ENCODE measurements around the gene OSBPL3.

DNA sequence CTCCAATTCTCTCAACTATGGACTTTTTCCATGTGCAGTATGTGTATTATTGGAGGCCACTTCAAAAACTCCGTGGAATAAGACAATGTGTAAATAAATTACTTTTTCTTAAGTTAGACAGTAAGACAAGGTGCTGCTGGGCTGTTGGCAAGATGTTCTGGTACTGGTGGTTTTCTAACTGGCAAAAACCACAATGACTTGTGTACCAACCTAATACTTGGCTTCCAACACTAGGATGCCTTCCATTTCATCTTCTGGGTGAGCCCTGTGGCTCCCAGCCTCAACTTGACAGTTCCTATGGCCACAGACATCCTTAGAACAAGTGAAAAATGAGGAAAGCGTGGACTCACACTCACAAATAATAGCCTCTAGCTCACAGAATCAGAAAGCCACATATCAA is 77.0 kb downstream of the OSBPL3 start:
- TF ChIP-seq TAF1 (IDR thresholded peaks at IDR 0.05; ENCODE audit: low read depth, low read length) (no peak), POLR2AphosphoS5 (IDR thresholded peaks at IDR 0.05; ENCODE audit: low read depth, low read length) (no peak), POLR2A (IDR thresholded peaks at IDR 0.05; ENCODE audit: low read depth, low read length) (no peak), POU2F2 (IDR thresholded peaks at IDR 0.05; ENCODE audit: low read depth, low read length) (no peak)
